Liver (tissue), 3 donors: Measurements from ENCODE around the gene HSF2BP.

ENCODE experiments used
- GABPA ChIP-seq, 2 donors: IDR thresholded peaks in 1 of 2; conservative IDR thresholded peaks in 1 of 2; 2 replicates each; pipeline ENCODE4 v1.6.1; 2016; ENCODE audit warnings: antibody characterized with exemption in 2 of 2, mild to moderate bottlenecking in 1 of 2, moderate library complexity in 1 of 2
- JUND ChIP-seq, 2 donors: IDR thresholded peaks; 2 replicates each; pipeline ENCODE4 v1.6.1; 2016; ENCODE audit warnings: antibody characterized with exemption in 2 of 2
- MAX ChIP-seq: IDR thresholded peaks from 2 replicates; pipeline ENCODE4 v1.6.1; 2016; ENCODE audit warnings: antibody characterized with exemption
- RAD21 ChIP-seq, 2 donors: IDR thresholded peaks; 2 replicates each; pipeline ENCODE4 v1.6.1; 2016; ENCODE audit warnings: antibody characterized with exemption in 2 of 2, mild to moderate bottlenecking in 2 of 2
- YY1 ChIP-seq: IDR thresholded peaks from 2 replicates; pipeline ENCODE4 v1.6.1; 2016; ENCODE audit warnings: antibody characterized with exemption, mild to moderate bottlenecking
- TF ChIP-seq, protein P1 (sequence below): fragments of 150-350 bp; IDR thresholded peaks from 2 replicates; pipeline ENCODE4 v1.5.1; 2017; ENCODE audit warnings: improper control_type of control experiment, low read depth, low read length; ENCODE audit not compliant: missing input control
- donor health status: healthy.
- donor health status: healthy.

- TF ChIP-seq, protein P1, sequence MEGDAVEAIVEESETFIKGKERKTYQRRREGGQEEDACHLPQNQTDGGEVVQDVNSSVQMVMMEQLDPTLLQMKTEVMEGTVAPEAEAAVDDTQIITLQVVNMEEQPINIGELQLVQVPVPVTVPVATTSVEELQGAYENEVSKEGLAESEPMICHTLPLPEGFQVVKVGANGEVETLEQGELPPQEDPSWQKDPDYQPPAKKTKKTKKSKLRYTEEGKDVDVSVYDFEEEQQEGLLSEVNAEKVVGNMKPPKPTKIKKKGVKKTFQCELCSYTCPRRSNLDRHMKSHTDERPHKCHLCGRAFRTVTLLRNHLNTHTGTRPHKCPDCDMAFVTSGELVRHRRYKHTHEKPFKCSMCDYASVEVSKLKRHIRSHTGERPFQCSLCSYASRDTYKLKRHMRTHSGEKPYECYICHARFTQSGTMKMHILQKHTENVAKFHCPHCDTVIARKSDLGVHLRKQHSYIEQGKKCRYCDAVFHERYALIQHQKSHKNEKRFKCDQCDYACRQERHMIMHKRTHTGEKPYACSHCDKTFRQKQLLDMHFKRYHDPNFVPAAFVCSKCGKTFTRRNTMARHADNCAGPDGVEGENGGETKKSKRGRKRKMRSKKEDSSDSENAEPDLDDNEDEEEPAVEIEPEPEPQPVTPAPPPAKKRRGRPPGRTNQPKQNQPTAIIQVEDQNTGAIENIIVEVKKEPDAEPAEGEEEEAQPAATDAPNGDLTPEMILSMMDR: no peak
- no peak for TF ChIP-seq GABPA (IDR thresholded peaks at IDR 0.05 in 1 of 2, conservative IDR thresholded peaks at IDR 0.05 in 1 of 2)
- TF ChIP-seq JUND (IDR thresholded peaks at IDR 0.05): no peak
- no peak for TF ChIP-seq MAX
- no peak for TF ChIP-seq RAD21 (IDR thresholded peaks at IDR 0.05)
- TF ChIP-seq YY1: no peak
Measured at GRCh38 chr21:43697758-43698643, 38.7 kb upstream of the HSF2BP start.
